Ramos (cell line): ENCODE measurements around the gene CRYL1.

Source experiments
- in situ Hi-C: fragments of 300-500 bp; cut with MboI; formaldehyde crosslinking; loops from one replicate; pipeline ENCODE4 v1.14.3; 2022; ENCODE audit warnings: low sequenced_read_pairs; ENCODE audit not compliant: unreplicated experiment

Gene CRYL1, protein sequence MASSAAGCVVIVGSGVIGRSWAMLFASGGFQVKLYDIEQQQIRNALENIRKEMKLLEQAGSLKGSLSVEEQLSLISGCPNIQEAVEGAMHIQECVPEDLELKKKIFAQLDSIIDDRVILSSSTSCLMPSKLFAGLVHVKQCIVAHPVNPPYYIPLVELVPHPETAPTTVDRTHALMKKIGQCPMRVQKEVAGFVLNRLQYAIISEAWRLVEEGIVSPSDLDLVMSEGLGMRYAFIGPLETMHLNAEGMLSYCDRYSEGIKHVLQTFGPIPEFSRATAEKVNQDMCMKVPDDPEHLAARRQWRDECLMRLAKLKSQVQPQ

DNA sequence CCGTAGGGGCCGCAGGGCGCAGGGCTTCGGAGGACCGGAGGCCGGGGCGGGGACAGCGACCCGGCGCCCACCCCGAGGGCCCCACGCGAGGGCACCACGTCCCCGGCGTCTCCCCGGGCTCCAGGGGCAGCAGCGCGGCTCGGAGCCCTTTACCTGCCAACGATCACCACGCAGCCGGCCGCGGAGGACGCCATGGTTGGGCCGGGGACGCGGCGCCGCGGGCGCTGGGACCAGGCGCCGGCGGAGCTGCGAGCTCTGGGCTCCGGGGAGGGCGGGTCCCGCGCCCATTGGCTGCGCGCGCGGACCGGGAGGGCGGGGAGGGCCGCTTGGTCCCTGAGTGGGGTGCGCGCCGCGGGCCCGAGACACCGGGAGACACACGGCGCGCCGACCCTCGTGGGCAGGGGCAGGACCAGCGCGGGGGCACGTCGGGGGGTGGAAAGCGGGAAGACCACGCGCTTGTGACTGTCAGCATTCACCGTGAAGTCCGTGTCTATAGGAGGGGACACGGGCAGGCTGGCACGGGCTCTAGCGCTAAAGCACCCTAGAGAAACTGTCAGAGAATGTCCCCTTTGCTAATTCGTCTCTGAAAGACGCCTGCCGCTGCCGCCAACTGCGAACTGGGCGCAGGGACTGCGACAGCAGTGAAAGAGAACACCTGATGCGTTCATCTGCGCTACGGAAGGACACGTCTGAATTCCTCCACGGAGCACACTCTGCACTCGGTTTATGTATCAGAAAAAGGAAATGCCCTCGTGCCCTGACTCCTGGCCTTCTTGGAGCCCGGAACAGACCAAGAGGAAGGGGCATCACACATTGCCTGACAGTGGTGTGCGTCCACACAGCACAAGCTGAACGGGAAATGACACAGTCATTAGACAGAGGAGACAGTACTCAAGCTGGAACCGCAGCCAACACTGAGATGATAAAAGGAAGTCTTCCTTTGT lies at the start of gene CRYL1:
Gene CRYL1, minus strand, starts transcription at position 257 of the 944 bp plus-strand sequence. Its CDS starts 63 bp downstream, at position 194.
- in situ Hi-C loops: no loop called here

DNA sequence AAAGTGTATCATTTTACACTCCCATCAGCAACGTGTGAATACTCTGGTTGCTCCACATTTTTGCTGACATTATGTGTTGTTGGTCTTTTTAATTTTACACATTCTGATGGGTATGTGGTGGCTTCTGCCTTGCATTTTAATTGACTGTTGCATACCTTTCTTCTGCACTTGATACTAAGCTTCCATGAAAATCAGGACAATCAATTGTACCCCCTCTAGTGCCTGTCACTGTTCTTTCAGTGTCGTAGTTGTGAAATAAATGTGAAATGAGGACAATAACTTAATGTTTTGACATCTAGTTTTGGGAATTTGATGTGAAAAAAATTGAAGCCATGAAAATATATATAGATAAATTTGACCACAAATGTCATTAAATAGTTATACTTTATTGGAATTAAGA lies 48.0 kb upstream of the CRYL1 start:
- in situ Hi-C loops: no loop called here

DNA sequence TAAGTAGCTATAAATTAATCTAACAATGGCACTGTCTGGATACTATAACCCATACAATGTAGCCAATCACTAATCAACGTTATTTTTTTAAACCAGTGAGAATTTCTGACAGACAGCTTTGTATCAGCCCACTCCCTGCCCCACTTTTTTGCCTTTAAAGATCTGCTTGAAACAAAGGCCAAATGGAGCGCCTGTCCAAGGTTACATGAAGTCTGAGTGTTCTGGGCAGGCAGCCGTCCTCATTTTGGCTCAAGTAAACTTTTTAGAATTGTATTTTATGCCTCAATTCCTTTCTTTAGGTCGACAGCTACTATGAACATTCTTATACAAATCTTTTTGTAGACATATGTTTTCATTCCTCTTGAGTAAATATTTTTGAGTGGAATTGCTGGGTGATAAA lies 47.5 kb upstream of the CRYL1 start:
- in situ Hi-C loops: no loop called here

DNA sequence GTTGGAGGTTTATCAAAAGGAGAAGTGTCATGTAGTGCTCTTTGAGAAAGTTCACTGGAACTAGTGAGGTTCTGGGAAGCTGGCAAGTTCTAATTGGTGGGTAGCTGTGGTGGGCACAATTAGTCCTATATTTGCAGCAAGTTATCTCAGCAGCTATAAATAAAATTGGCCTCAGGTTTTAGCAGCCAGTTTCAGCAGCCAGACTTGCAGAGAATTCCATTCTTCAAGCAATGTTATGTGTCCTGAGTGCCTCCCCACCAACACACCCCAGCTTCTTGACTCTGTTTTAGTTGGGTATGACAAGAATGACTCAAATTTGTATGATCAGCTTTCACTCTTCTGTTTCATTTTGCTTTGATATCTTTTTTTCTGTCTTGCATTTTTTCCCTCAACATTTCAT lies 46.0 kb upstream of the CRYL1 start:
- in situ Hi-C loops: no loop called here

DNA sequence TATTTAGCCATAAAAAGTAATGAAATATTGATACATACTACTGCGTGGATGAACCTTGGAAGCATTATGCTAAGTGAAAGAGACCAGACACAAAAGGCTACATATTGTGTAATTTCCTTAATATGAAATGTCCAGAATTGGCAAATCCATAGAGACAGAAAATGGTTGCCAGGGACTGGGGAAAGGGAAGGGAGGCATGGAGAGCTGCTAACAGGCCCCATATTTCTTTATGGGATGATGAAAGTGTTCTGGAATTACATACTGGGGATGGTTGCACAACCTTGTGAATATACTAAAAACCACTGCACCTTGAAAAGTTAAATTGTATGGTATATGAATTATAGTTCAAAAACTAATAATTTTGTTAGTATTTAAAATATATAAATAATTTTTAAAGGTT lies 44.9 kb upstream of the CRYL1 start:
- in situ Hi-C loops: no loop called here

DNA sequence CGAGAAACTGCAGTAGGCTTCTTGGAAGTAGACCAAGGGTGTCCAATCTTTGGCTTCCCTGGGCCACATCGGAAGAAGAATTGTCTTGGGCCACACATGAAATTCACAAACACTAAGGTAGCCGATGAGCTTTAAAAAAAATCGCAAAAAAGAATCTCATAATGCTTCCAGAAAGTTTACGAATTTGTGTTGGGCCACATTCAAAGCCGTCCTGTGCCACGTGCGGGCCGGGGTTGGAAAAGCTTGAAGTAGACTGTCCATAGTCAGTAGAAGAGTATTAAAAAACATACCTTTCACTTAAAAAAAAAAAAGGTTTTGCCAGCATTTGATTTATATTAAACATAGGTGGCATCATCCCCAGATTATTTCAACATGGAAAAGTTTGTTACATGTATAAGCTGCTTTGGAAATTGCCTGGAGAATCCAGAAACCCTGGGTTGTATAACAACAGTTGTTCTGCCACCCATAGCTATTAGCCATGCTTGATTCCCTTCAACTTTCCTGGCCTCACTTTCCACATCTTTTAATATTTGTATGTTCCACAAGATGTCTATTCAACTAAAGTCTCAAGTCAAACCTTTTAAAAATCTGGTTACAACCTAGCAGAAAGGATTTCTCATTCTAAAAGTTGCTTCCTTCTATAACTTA lies 42.3 kb upstream of the CRYL1 start:
- in situ Hi-C loops: no loop called here

DNA sequence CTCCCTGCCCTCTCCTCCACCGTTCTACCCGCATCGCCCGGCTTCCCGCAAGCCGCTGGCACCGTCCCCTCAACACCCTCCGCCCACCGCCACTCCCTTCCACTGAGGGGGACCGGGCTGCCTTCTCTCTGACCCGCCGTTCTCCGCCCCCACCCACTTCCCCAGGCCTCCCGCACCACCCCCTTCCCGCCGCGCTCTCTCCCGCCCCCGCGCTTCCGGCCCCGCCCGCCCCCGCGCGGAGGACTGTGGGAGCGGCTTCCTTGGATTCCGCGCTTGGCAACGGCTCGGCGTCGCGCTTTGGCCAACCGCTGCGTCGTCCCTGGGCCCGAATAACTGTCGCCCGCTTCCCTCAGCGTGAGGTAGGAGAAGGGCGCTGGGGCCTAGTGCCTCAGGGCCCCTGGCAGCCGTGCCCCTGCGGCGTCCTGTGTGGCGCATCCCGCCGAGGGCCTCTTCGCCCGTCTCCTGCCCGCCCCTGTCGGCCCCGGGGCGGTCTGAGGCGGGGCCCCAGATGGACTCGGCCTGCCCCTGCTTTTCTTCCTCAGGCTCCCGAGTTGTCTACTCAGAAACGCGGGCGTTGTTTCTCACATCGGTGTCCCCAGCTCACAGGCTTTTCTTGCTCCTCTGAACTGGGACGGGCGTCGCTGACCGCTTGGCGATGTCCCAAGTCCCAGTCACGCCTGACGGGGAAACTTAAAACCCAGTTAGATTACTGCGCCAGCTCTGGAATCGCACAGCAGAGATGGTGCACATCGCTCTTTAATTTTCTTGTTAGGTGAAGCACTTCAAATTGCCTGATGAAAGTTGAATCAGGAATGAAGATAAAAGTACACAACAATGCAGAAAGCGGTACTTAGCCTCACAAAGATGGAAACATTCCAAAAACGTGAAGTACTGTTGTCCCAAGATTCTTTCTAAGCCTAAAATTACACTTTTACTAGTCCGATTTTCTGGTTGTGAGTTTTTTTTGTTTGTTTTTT lies 41.5 kb upstream of the CRYL1 start, which contains the start of gene IFT88:
Gene IFT88, plus strand, starts transcription at position 260 of the 977 bp plus-strand sequence. CDS start 7,229 bp downstream, outside the sequence.
- in situ Hi-C loops: no loop called here

DNA sequence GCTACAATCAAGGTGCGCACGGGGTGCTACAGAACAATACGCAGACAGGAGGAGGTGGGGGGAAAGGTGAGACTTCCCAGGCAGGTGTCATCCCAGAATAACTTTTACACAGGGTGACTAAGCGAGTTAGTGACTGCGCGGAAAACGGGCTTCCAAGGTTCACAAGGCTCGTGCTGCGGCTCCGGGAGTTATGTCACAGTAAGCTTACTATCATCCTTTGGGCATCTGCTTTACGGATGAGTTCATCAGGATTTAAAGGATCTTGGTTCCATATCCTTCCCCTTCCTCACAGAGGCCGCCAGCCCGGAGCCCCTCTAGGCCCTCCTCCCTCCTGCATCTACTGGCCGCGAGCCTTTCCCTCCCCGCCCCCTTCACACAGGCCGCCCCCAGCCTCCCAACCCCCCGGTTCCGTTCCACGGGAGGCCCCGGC lies 40.8 kb upstream of the CRYL1 start:
- in situ Hi-C loops: no loop called here

DNA sequence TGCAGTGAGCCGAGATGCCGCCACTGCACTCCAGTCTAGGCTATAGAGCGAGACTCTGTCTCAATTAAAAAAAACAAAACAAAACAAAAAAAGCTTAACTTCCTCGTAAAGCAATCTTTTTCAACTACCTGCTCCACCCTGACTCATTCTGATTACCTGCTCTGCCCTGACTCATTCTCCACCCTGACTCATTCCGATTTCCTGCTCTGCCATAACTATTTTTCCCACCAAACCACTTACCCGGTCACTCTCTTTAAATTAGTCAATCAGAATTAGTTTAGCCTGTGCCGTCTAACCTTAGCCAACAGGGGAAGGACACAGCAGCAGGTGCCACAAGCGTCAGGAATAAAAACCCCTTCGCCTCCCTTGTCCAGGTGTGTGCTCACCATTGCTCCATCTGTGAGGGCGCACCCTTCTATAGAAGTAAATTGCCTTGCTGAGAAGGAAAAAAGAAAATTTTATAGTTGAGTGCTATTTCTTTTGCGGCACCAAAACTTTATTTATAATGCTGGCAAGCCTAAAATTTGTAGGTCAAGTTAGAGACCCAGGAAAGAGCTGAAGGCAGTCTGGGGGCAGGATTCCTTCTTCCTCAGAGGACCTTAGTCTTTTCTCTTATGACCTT lies 39.6 kb upstream of the CRYL1 start:
- in situ Hi-C loops: no loop called here

DNA sequence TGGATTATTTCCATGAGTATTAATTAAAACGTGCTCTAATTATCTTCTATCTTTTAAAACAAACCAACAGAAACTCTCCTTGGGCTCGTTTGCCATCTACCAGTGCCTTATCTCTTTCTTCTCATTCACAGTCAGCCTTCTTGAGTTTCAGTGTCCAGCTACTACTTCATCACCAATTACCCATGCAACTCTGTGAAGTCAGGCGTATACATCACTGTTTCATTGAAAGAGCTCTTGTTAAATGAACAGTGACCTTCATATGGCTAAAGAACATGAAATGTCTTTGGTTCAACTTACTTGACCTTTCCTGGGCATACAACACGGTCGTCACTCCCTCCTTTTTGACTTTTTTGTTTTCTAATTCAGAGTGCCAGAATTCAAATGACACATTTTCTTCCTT lies 36.1 kb upstream of the CRYL1 start:
- in situ Hi-C loops: no loop called here

DNA sequence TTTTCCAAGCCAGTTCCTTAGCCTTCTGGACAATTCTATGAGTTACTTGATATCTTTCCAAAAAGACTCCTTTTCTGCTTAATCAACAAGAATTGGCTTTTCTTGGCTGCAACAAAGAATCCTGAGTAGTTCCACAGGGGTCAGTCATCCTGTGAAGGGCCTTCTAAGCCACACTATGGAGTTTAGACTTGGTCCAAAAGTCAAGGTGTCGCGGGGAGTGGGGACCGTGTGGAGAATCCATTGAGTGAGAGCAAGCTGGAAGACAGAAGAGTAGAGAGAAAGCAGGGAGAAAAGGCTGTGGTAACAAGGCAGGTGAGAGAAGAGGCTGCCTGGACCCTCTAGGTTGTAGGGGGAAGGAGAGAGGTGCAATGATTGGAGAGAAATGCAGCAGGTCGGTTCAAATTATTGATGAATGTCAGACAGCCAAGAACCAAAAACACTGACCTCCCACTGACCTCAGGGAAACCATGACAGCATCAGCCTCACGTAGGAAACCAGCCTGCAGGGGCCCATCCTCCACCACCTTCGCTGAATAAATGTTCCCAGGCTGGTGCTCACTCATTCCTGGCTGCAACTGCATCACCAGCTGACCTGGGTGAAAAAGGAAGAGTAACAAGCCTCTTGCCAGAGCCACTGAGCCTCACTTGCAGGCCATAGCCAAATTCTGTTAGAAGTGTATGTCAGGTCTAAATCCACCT lies 34.2 kb upstream of the CRYL1 start:
- in situ Hi-C loops: no loop called here

DNA sequence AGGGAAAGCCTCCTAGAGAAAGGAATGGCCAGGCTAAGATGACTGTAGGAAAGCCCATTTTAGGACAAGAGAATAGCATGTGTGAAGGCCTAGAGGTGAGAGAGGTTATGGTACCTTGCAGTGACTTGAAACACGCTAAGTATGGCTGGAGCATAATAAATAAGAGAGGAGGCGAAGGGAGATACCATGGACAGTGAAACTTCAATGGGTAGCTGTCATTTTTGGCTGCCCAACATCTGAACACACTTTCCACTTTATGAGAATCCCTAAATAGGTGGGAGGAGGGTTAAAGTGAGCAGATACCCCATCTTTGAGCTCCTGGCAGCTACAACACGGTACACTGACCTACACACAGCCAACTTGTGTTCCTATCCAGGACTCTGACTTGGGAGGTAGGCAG lies 33.3 kb upstream of the CRYL1 start:
- in situ Hi-C loops: no loop called here

DNA sequence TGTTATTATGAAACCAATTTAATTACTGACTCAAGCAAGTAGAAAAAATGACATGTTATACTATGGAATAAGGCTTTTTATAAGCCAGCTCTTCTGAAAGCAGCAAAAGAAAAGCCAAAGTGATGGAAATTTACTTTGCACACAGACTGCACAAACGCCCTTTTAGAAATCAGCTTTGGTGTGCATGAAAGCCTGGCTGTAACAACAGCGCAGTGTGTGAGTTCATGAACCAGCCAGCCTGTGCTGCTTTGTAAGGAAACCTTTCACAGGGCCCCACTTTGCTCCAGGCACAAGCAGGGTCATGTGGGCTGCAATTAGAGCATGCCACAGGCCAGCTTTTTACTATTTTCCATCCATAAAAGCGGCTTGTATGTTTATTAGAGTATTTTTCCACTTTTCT lies 27.7 kb upstream of the CRYL1 start:
- in situ Hi-C loops: no loop called here

DNA sequence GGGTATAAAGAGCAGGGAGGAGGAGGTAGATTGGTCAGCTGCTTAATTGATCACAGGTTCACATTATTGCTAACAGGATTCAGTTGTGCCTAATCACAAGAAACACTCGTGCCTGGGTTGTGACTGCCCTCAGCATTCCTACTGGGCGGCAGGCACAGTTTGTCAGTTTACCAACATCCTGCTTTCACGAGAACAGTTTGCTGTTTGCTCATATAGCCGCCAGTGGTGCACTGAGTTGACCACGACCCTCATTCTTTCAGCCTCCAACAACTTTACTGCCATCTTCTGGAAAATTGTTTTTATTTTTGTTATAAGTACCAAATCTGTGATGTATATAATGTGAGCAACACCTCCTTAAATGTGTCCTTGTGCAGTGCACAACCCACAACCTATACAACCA lies 25.1 kb upstream of the CRYL1 start:
- in situ Hi-C loops: no loop called here

DNA sequence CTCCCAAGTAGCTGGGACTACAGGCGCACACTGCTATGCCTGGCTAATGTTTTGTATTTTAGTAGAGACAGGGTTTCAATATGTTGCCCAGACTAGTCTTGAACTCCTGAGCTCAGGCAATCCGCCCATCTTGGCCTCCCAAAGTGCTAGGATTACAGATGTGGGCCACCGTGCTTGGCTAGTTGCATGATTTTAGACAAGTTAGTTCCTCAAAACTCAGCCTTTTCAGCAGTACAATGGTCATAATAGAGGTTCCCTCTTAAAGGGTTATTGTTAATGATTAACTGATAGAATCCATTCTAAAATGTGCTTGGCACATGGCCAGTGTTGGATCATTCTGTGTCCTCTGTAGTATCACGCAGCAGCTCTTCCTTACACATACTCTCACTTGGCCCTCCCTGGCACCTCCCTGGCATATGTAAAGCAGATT lies 21.8 kb upstream of the CRYL1 start:
- in situ Hi-C loops: no loop called here

DNA sequence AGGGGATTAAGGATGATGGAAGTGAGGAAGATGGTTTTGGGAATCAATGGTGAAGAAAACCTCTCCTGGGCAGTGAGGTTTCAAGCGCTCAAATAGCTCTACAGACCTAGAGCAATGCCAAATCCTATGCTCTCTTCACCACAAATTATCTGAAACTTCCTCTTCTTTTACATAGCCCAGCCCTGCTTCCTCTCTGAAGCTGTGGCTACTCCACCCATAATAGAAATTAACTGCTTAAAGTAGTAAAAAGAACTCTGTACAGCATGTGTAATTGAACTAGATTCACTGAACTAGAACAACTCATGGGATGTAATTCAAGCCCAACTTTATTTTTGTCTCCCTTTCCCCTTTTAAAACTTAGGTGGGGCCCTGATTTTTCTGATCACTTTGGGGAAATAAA lies 20.9 kb upstream of the CRYL1 start:
- in situ Hi-C loops: no loop called here

DNA sequence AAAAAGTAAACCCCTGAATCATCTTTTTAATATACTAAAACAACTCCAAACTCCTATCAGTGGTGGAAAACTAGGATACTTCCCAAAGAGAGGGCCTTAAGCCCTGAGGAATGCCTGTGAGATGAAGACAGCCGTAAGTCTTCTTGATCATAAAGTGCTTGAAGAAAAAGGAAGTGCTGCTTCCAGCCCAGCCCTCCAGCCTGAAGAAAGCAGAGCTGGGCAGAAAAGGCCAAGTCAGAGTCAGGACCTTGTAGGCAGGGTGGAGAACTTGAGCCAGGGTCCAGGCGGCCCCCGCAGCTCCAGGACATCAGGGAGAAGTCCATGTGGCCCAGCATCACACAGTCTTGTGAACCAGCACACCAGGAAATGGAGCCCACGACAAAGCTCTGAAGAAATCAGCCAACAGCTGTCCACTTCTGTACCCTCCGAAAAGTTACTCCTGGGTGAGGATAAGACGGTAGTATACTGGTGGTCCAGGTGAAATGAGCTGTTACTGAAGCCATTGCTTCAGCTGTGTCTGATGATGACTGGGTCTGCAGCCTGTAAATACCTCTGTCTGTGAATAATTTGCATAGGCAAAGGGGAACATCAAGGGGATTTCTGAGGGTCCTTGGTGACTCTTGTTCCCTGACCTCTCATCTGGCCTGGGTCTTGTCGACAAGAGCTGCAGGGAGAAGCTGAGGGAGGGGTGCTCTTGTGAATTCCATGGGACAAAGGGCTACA lies 18.7 kb upstream of the CRYL1 start:
- in situ Hi-C loops: no loop called here

DNA sequence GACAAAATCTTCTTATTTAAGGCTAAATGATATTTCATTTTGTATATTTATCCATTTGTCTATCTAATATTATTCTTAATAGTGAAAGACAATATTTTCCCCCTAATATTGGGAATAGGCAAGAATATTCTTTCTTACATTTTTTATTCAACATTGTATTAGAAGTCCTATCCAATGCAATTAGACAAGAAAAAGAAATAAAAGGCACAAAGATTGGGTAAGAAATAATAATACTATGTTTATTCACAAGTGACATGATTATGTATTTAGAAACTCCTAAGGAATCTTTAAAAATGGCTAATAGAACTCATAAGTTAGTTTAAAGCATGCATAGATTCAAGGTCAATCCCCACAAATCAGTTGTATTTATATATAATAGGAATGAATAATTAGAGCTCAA lies 11.3 kb upstream of the CRYL1 start:
- in situ Hi-C loops: no loop called here
